GM21576 (cell line): Measurements from ENCODE around the gene SLCO1A2.

Experiments
- ATAC-seq: cut with Tn5 transposase; IDR thresholded peaks from one replicate; pipeline ENCODE4 v1.9.1; 2021; ENCODE audit warnings: mild to moderate bottlenecking, moderate library complexity; ENCODE audit not compliant: unreplicated experiment

The SLCO1A2 gene

DNA sequence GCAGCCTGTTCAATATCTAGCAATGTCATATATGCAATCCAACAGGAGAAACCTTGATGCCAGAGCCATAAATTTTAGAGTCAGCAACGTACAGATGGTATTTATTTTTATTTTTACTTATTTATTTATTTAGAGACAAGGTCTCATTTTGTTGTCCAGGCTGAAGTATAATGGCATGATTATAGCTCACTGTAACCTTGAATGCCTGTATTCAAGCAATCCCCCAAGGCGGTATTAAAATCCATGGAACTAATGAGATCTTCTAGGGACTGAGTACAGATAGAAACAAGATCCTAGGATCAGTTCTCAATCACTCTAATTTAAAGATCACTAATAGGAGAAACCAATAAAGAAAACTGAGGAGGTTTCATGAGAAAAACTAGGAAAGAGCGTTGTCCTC, 114.5 kb downstream of the SLCO1A2 start:
- ATAC-seq = no peak

DNA sequence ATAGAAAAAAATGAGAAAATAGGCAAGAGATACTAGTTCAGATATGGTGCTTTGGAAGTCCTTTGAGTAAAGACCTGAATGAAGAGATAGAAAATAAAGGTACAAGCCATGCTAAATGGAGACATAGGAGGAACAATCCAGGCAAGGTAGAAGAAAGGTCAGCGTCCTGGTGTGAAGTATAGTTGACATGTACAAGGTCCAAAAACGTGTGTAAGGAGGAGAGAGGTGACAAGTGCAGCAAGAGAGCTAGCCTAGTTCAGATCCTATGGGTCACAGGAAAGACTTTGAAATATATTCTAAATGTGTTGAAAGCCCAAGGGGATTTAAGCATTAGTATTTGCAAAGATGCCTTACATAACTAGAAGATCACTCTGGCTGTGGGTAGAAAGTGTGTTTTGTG, 115.5 kb downstream of the SLCO1A2 start:
- no peak for ATAC-seq
